ENCODE data around the gene OTUB1. TPM values are rescaled to one million over a fixed set of nuclear protein-coding genes. Genes with fewer than 3 reads are reported as not detected.
"Not testable (repeated sequence)": the region's sequence is repeated elsewhere in the genome, so short reads cannot be mapped to it uniquely, and the experiment has no call there.

The OTUB1 gene
- total RNA-seq, 3 donors from 2014 or later (not counting 1 experiment from before 2014, with no cell fraction given) = 73.6 to 88.9 (median 82.4) TPM

DNA sequence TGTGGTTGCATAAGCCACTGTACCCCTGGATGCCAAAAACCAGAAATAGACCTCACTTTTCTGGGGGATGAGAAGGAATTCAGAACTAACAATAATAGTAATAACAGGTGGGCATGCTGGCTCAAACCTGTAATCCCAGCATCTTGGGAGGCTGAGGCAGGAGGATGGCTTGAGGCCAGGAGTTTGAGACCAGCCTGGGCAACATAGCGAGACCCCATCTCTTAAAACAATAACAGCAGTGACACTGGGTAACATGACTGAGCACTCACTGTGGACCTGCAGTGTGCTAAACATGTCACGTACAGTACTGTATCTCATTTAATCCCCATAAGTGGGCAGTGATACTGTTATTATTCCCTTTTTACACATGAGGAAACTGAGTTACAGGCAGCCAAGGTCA lies 59.5 kb downstream of the OTUB1 start:
- H3K9me3 Mint-ChIP-seq = no peaks in the 10 kb centered on the region
- 92% methylated on average over 2 of the region's 2 CpGs for WGBS (ENCODE audit: insufficient coverage)
- no peak overlapping the region for H3K27ac Mint-ChIP-seq
- no peaks in the 10 kb centered on the region for H3K36me3 ChIP-seq (ENCODE audit: control insufficient read depth, insufficient read depth, low read length)
- DNase-seq (no peak), ATAC-seq (no peak)
- intact Hi-C loops (cut with micrococcal nuclease) = no loop called here
- no peaks in the 10 kb centered on the region for H3K4me1 ChIP-seq (ENCODE audit: control insufficient read depth, insufficient read depth, low read length)
- TF ChIP-seq, protein P1, sequence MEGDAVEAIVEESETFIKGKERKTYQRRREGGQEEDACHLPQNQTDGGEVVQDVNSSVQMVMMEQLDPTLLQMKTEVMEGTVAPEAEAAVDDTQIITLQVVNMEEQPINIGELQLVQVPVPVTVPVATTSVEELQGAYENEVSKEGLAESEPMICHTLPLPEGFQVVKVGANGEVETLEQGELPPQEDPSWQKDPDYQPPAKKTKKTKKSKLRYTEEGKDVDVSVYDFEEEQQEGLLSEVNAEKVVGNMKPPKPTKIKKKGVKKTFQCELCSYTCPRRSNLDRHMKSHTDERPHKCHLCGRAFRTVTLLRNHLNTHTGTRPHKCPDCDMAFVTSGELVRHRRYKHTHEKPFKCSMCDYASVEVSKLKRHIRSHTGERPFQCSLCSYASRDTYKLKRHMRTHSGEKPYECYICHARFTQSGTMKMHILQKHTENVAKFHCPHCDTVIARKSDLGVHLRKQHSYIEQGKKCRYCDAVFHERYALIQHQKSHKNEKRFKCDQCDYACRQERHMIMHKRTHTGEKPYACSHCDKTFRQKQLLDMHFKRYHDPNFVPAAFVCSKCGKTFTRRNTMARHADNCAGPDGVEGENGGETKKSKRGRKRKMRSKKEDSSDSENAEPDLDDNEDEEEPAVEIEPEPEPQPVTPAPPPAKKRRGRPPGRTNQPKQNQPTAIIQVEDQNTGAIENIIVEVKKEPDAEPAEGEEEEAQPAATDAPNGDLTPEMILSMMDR (IDR thresholded peaks at IDR 0.05) = no peak
- no peak overlapping the region for H3K4me3 ChIP-seq (ENCODE audit: low read length)
- no peaks in the 10 kb centered on the region for H3K27me3 ChIP-seq (ENCODE audit: control insufficient read depth, insufficient read depth, low read length)
- H3K4me1 Mint-ChIP-seq = no peaks in the 10 kb centered on the region
- H3K36me3 Mint-ChIP-seq = no peaks in the 10 kb centered on the region
- no peak overlapping the region for H3K27ac ChIP-seq (ENCODE audit: low read length)
- H3K4me3 Mint-ChIP-seq = no peak overlapping the region
- no peaks in the 10 kb centered on the region for H3K9me3 ChIP-seq (ENCODE audit: control insufficient read depth, insufficient read depth, low read length)
- no peaks in the 10 kb centered on the region for H3K27me3 Mint-ChIP-seq (ENCODE audit: low read depth in 2 of 2)

GRCh38 chr11:64047373-64047772 lies 61.1 kb downstream of the OTUB1 start:
- H3K27me3 Mint-ChIP-seq (ENCODE audit: low read depth in 2 of 2); H3K4me3 ChIP-seq (ENCODE audit: low read length); DNase-seq; H3K9me3 ChIP-seq (ENCODE audit: control insufficient read depth, insufficient read depth, low read length); H3K36me3 Mint-ChIP-seq; H3K36me3 ChIP-seq (ENCODE audit: control insufficient read depth, insufficient read depth, low read length); H3K4me3 Mint-ChIP-seq; intact Hi-C loops (cut with micrococcal nuclease); H3K9me3 Mint-ChIP-seq; ATAC-seq; H3K27me3 ChIP-seq (ENCODE audit: control insufficient read depth, insufficient read depth, low read length); H3K4me1 ChIP-seq (ENCODE audit: control insufficient read depth, insufficient read depth, low read length); H3K27ac Mint-ChIP-seq; H3K4me1 Mint-ChIP-seq; H3K27ac ChIP-seq (ENCODE audit: low read length): not testable (repeated sequence)
- WGBS (ENCODE audit: insufficient coverage) = 94% methylated on average over 8 of the region's 8 CpGs

Other genes starting within 250 kb of the OTUB1 start
- gene ZFTA, start 217.7 kb upstream of the OTUB1 start, total RNA-seq = 1 to 10 TPM; 3.7 to 5.3 (median 4.8) TPM
- 10 to 100 TPM; 15.6 to 25.3 (median 21.1) TPM for gene SPINDOC, start 173.0 kb upstream of the OTUB1 start, total RNA-seq
- 10 to 100 TPM; 63.8 to 88.4 (median 80.2) TPM for gene MARK2, start 147.3 kb upstream of the OTUB1 start, total RNA-seq
- gene RCOR2, start 69.3 kb upstream of the OTUB1 start, total RNA-seq = not detected
- 10 to 100 TPM; 44.8 to 72.1 (median 57.4) TPM for gene NAA40, start 47.4 kb upstream of the OTUB1 start, total RNA-seq
- 100 to 1,000 TPM; 143 to 166 (median 145) TPM for gene COX8A, start 11.8 kb upstream of the OTUB1 start, total RNA-seq
- gene FLRT1, start 49.5 kb downstream of the OTUB1 start, total RNA-seq = not detected
- gene MACROD1, start 179.7 kb downstream of the OTUB1 start, total RNA-seq = 1 to 10 TPM in 2 of 3 donors, under 1 TPM in 1; 0.73 to 3.3 (median 1.8) TPM
- 100 to 1,000 TPM in 1 of 3 donors, 10 to 100 TPM in 2; 80.9 to 110 (median 85.1) TPM for gene STIP1, start 199.7 kb downstream of the OTUB1 start, total RNA-seq
- 100 to 1,000 TPM; 194 to 202 (median 196) TPM for gene FERMT3, start 220.3 kb downstream of the OTUB1 start, total RNA-seq
- gene TRPT1, start 239.7 kb downstream of the OTUB1 start, total RNA-seq = 10 to 100 TPM; 22.7 to 30.8 (median 28.5) TPM
- 10 to 100 TPM; 59.1 to 79.1 (median 74.8) TPM for gene NUDT22, start 239.8 kb downstream of the OTUB1 start, total RNA-seq
- gene DNAJC4, start 244.1 kb downstream of the OTUB1 start, total RNA-seq = 10 to 100 TPM; 45.0 to 47.0 (median 46.6) TPM
- gene VEGFB, start 248.1 kb downstream of the OTUB1 start, total RNA-seq = 10 to 100 TPM; 30.7 to 38.7 (median 37.3) TPM

Data from natural killer cell (primary cell).